ENCODE measurements around the gene MRFAP1.

DNA sequence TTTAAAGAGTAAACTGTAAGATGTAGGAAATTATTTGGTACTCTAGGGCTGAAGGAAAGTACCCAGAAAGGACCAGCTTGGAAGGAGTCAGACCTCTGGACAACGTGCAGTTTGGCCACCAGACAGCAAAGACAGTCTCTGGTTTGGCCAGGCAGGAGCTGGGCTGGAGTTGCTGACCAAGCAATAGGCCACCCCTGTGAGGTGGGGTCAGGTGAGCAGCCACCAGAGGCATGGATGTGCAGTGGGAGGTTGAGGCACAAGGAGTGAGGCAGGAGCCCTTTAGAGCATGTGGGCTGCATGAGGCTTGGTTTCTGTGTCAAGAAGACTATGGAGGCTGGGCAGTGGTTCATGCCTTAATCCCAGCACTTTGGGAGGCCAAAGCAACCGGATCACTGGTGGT, 17.7 kb upstream of the MRFAP1 start:
- TF ChIP-seq, protein P1, sequence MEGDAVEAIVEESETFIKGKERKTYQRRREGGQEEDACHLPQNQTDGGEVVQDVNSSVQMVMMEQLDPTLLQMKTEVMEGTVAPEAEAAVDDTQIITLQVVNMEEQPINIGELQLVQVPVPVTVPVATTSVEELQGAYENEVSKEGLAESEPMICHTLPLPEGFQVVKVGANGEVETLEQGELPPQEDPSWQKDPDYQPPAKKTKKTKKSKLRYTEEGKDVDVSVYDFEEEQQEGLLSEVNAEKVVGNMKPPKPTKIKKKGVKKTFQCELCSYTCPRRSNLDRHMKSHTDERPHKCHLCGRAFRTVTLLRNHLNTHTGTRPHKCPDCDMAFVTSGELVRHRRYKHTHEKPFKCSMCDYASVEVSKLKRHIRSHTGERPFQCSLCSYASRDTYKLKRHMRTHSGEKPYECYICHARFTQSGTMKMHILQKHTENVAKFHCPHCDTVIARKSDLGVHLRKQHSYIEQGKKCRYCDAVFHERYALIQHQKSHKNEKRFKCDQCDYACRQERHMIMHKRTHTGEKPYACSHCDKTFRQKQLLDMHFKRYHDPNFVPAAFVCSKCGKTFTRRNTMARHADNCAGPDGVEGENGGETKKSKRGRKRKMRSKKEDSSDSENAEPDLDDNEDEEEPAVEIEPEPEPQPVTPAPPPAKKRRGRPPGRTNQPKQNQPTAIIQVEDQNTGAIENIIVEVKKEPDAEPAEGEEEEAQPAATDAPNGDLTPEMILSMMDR (IDR thresholded peaks at IDR 0.05), result no peak
- TF ChIP-seq POLR2A (IDR thresholded peaks at IDR 0.05), result no peak

Data from lower leg skin (tissue), 3 donors.